Activated T-cell treated with anti-CD3 and anti-CD28 coated beads, Interleukin-2, amount 50 U/mL, for 24 hours (primary cell): ENCODE results near the gene ZDHHC17.

Experiments
- DNase-seq: peaks from one replicate; pipeline ENCODE4 v3.0.0-alpha.2; 2020
- H3K27ac Mint-ChIP-seq: 2 replicates; pipeline ENCODE4 v1.8.0; 2020; ENCODE audit warnings: mild to moderate bottlenecking, mixed read lengths
- H3K27me3 Mint-ChIP-seq: 2 replicates; pipeline ENCODE4 v1.8.0; 2020; ENCODE audit warnings: mixed read lengths
- H3K36me3 Mint-ChIP-seq: 2 replicates; pipeline ENCODE4 v1.8.0; 2020; ENCODE audit warnings: low read depth, mixed read lengths
- H3K4me1 Mint-ChIP-seq: 2 replicates; pipeline ENCODE4 v1.8.0; 2020; ENCODE audit warnings: low read depth, mixed read lengths
- H3K4me3 Mint-ChIP-seq: 2 replicates; pipeline ENCODE4 v1.8.0; 2020; ENCODE audit warnings: mild to moderate bottlenecking, moderate library complexity, mixed read lengths
- H3K9me3 Mint-ChIP-seq: 2 replicates; pipeline ENCODE4 v1.8.0; 2020; ENCODE audit warnings: mixed read lengths

ZDHHC17 gene

DNA sequence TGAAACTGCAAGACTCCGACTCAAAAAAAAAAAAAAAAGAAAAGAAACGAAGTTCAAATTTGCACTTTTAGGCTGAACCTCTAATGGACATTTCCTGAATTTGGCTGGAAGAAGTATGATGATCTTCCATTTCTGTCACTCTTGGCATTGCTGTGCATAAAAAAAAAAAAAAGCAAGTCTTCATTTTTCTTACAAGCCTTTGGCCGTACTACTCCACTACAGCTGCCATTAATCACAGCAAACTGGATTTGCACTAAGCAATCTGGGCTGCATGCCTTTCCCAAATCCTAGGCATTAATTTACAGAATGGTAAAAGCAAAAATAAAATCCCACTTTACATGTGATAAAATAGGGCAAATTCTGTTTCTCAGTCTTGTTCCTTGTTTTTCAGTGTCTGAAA, 107.8 kb downstream of the ZDHHC17 start:
- Mint-ChIP-seq H3K36me3 (no peaks in the 10 kb centered on the region), H3K27me3 (peaks cover 47% of the 10 kb centered on the region), H3K4me3 (no peak overlapping the region), H3K4me1 (no peaks in the 10 kb centered on the region), H3K27ac (no peak overlapping the region), H3K9me3 (no peaks in the 10 kb centered on the region)
- no peak for DNase-seq

DNA sequence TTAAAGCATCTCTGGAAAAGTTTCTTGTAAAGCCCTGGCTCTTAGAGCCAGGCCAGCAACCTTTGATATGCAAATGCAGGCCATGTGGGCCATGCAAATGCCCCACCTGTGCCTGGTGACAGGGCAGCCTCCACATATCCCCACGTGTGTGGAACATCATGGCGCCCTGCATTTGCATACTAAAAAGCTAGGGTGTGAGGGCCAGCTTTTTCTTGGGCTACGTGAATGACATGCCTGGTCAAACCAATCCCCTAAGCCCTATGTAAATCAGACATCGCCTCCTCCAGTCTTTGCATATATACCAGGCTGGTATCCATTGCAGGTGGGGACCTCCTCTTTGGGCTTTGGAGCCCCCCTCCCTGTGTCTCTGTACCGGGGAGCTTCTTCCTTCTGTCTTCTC, 108.5 kb downstream of the ZDHHC17 start:
- Mint-ChIP-seq H3K4me1 (peaks cover 1% of the 10 kb centered on the region), H3K4me3 (no peak overlapping the region), H3K27me3 (peaks cover 51% of the 10 kb centered on the region), H3K9me3 (no peaks in the 10 kb centered on the region), H3K27ac (no peak overlapping the region), H3K36me3 (no peaks in the 10 kb centered on the region)
- no peak for DNase-seq

DNA sequence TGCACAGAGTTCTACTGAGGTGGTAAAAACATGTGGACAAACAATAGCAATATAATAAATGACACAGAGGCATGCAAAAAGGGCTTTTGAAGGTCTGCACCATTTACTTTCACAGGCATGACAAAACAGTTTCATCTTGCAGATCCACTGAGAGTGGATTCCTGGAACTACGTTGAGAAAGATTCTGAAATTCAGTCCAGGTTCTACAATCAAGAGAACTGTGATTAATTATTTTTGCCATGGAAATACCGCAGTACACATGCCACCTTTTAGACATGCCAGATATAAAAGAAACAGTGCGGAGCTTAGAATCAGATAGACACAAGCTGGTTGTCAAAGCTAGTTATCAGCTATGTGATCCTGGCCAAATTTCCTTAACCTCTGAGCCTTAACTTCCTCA, 110.1 kb downstream of the ZDHHC17 start:
- no peak overlapping the region for H3K27ac Mint-ChIP-seq
- peaks cover 3% of the 10 kb centered on the region for H3K36me3 Mint-ChIP-seq
- H3K4me3 Mint-ChIP-seq: no peak overlapping the region
- peaks cover 12% of the 10 kb centered on the region for H3K4me1 Mint-ChIP-seq
- no peaks in the 10 kb centered on the region for H3K9me3 Mint-ChIP-seq
- DNase-seq: no peak
- H3K27me3 Mint-ChIP-seq: peaks cover 63% of the 10 kb centered on the region

DNA sequence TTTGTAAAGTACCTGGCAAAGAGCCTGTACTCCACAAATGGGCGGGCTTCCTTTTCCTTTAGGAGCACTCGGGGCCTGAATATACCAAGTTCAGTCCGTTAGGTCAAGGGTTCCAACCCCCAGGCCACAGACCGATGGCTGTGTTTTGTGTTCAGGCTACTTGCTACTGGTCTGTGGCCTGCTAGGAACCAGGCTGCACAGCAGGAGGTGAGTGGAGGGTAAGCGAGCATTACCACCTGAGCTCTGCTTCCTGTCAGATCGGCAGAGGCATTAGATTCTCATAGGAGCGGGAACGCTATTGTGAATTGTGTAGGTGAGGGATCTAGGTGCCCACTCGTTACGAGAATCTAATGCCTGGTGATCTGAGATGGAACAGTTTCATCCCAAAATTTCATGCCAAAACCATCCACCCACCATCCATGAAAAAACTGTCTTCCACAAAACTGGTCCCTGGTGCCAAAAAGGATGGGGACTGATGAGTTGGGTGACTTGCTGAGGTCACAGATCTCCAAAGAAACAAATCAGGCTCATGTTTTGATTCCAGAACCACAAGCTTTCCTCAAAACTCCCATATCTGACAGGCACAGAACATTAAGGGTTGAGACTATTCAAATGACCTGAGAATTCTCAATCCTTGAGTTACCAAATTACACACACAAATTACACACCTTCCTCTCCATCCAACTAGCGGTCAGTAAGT, 110.7 kb downstream of the ZDHHC17 start:
- no peak for DNase-seq
- Mint-ChIP-seq H3K9me3 (no peaks in the 10 kb centered on the region), H3K27ac (no peak overlapping the region), H3K4me3 (no peak overlapping the region), H3K36me3 (peaks cover 3% of the 10 kb centered on the region), H3K27me3 (peaks cover 68% of the 10 kb centered on the region), H3K4me1 (peaks cover 15% of the 10 kb centered on the region)

DNA sequence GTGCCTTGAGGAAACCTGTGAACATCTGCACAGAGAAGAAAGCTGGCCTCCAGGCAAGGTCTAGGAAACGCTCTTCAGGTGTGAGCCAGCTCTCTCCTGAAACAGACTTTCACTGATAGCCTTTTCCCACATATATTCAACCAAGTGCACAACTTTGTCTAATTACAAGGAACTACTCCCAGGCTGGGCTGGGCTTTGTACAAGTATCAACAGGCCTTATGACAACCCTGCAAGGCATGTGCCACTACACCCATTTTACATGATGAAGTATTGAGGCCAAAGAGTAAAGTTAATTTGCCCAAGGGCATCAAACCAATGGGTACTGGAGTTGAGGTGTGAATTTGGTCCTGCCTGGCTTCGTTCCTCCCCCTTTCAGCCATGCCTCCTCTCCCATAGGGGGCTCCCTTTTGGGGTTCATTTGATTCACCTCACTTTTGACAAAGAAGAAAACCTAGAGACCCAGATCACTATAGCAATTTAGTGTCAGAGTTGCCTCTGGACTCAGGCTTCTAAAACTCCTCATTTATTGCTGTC, 112.8 kb downstream of the ZDHHC17 start:
- H3K27ac Mint-ChIP-seq: no peak overlapping the region
- no peak overlapping the region for H3K4me3 Mint-ChIP-seq
- H3K4me1 Mint-ChIP-seq: peaks cover 17% of the 10 kb centered on the region
- DNase-seq: no peak
- peaks cover 80% of the 10 kb centered on the region for H3K27me3 Mint-ChIP-seq
- H3K9me3 Mint-ChIP-seq: no peaks in the 10 kb centered on the region
- peaks cover 3% of the 10 kb centered on the region for H3K36me3 Mint-ChIP-seq

DNA sequence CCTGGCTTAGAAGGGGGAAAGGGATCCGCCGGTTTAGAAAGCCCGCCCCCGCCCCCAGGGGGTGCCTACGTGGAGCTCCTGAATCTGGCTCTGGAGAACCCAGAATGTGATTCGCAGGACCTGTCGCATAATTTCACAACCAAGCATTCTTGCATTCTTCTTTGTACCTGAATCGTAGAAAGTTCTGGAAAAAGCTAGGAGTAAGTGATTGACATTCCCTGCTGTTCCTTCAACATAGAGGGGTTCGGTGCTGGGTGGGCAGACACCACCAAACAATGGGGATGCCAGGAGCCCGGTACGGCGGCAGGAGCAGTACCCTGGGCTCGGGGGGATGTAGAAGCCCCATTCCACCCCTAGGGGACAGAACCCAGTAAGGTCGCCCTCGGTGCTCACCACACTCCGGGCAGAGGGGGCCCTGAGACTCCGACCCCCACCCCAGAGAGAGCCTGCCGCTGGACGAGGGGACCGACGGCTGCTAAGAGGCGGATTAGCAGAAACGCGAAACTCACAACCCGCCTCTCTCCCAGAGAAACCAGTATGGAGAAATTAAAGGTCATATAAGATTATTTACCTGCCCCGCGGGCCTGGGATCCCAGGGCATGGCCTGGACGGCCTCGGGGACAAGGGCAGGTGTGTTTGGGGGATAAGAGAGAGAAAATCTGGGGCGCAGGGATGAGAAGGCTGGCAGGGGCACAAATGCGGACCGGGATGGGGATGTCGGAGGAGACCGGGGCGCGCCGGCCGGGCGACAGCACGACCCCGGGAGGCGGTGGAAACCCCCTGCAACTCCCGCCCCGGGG, 114.4 kb downstream of the ZDHHC17 start:
- peaks cover 72% of the 10 kb centered on the region for H3K27me3 Mint-ChIP-seq
- no peak for DNase-seq
- H3K4me1 Mint-ChIP-seq: peaks cover 17% of the 10 kb centered on the region

DNA sequence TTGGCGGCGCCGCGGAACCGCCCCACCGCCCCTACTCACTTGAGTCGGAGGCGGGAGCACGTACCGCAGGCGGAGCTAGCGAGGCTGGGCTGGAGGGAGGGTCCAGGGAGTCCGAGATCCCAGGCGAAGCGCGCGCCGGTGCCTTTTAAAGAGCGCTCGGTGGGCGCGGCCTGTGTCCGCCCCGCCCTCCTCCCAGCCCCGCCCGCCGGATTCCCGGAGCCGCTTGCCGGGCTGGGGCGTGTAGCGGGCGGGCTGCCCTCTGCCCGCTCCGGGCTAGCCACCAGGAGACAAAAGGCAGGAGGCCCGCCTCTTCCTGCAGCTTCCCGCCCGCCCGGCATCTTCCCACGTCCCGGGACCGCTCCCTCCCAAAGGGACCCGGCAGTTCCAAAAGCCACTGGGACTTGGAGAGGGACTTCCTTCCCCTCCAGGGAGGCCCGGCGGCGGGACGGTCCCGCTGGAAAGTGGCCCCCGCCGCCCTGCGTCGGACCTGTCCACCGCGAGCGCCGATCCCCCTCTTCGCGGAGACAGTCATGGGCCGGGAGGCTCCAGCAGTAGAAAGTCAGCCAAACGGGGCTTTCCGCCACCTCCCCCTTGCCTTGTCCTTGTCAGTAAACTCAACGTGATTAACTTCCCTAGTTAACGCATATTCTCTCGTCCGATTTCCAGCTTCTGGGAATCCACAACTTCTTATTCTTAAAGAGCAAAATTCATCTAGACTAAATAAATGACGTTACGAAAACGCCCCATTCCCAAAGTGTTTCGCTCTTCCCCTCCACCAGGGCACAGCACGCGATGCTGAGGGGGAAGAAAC, 115.2 kb downstream of the ZDHHC17 start, which contains the start of gene CSRP2:
Gene CSRP2 (minus strand): TSS at position 121 of the 811 bp plus-strand sequence. CDS start 12,759 bp downstream, outside the sequence.
- no peaks in the 10 kb centered on the region for H3K9me3 Mint-ChIP-seq
- H3K27me3 Mint-ChIP-seq: peaks cover 70% of the 10 kb centered on the region
- H3K36me3 Mint-ChIP-seq: peaks cover 3% of the 10 kb centered on the region
- peak within 1 kb of the TSS; percentile 80 for H3K4me3 Mint-ChIP-seq
- peak within 1 kb of the TSS; percentile 63 for H3K27ac Mint-ChIP-seq
- peak; percentile 81 for DNase-seq
- peaks cover 17% of the 10 kb centered on the region for H3K4me1 Mint-ChIP-seq

More for the DNA sequence above, 114.4 kb downstream of the ZDHHC17 start:
- Mint-ChIP-seq H3K4me3 (peak overlapping the region; percentile 80), H3K9me3 (no peaks in the 10 kb centered on the region), H3K27ac (peak overlapping the region; percentile 63), H3K36me3 (peaks cover 3% of the 10 kb centered on the region)

DNA sequence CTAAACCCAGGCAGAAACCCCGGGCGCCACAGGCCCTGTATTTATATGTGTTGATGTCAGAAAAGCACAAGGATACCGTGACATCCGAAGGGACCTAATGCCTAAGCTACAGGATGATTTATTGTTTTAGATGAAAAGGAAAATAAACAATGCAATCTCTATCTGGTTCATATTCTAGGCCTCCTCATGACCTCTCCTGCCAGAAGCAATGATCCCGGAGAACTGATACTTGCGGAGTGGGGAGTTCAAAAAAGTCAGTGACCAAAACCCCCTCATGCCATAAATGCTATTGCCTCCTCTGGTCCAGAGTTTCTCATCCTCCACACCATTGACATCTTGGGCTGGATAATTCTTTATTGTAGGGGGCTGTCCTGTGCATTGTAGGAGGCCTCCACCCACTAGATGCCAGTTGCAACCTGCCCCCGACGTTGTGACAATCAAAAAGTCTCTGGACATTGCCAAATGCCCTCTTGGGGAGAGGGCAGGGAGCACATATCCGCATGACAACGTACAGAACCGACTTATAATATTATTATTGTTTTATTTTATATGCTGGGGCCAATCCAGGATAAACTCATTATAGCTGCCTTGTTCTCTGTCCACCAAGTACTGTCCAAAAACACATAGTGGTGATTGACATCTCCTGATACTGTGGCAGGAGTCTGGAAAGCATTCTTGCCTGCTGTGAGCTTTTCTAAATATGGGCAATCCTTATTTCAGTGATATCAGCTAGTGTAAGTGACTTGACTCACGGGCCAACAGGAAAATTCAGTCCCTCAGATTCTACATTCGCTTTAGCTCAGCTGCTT, 116.0 kb downstream of the ZDHHC17 start:
- Mint-ChIP-seq H3K4me1 (peaks cover 17% of the 10 kb centered on the region), H3K9me3 (no peaks in the 10 kb centered on the region), H3K27ac (peak overlapping the region; percentile 26), H3K36me3 (peaks cover 3% of the 10 kb centered on the region), H3K27me3 (peaks cover 63% of the 10 kb centered on the region), H3K4me3 (peak overlapping the region; percentile 80)
- DNase-seq: no peak

DNA sequence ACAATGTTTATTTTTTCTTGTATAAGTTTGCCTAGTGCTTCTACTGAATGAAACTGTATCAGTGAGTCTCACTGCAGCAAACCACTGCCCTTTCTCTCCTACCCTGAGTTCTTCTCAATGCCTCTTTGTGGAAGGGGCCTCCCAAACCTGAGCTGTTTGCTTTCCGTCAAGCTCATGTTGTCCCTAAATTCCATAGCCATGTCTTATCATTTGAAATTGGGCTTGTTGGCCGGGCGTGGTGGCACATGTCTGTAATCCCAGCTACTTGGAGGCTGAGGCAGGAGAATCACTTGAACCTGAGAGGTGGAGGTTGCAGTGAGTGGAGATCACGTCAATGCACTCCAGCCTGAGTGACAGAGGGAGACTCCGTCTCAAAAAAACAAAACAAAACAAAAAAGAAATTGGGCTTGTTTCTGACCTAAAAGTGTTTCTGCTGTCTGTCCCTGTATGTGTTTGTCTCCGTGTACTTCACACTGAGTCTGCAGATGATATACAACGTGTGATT, 116.7 kb downstream of the ZDHHC17 start:
- Mint-ChIP-seq H3K9me3 (no peaks in the 10 kb centered on the region), H3K36me3 (peaks cover 3% of the 10 kb centered on the region), H3K27me3 (peaks cover 58% of the 10 kb centered on the region), H3K4me3 (no peak overlapping the region), H3K4me1 (peaks cover 17% of the 10 kb centered on the region), H3K27ac (no peak overlapping the region)
- DNase-seq: no peak

DNA sequence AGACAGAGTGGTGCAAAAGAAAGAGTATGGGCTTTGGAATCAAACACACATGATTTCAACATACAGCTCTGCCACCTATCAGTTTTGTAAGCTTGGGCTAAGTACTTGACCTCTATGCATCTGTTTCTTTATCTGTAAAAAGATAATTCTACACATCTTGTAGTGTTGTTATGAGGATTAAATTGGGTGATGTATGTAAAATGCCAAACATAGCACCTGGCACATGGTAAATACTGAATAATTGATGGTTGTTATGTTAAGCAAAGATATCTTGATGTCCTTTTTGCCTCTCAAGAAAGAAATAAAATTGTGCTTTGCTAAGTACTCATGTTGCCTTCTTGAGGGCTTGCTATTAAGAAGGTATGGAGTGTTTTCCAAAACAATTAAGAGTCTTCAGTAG, 117.2 kb downstream of the ZDHHC17 start:
- Mint-ChIP-seq H3K4me3 (no peak overlapping the region), H3K9me3 (no peaks in the 10 kb centered on the region), H3K27ac (no peak overlapping the region), H3K27me3 (peaks cover 60% of the 10 kb centered on the region), H3K4me1 (peaks cover 17% of the 10 kb centered on the region), H3K36me3 (peaks cover 3% of the 10 kb centered on the region)
- no peak for DNase-seq

DNA sequence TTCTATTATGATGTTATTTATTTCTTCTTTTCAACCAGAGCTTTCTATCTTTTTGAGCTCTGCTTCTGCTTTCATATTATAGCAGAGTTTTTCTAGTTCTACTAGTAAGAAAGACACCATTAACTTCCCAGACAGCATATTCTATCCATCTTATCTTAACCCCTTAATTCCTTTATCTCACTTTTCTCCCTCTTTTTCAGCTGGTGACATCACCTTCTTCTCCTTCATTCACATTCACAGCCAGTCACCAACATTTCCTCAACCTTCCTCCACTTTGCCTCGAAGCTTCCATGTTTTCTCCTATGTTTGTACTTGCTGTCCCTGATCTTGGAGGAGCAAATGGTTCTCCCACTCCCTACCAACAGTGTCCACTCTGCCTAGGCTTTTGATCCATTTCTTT, 118.5 kb downstream of the ZDHHC17 start:
- Mint-ChIP-seq H3K4me1 (peaks cover 16% of the 10 kb centered on the region), H3K27me3 (peaks cover 53% of the 10 kb centered on the region), H3K27ac (no peak overlapping the region), H3K36me3 (peaks cover 3% of the 10 kb centered on the region), H3K4me3 (no peak overlapping the region), H3K9me3 (no peaks in the 10 kb centered on the region)
- no peak for DNase-seq

DNA sequence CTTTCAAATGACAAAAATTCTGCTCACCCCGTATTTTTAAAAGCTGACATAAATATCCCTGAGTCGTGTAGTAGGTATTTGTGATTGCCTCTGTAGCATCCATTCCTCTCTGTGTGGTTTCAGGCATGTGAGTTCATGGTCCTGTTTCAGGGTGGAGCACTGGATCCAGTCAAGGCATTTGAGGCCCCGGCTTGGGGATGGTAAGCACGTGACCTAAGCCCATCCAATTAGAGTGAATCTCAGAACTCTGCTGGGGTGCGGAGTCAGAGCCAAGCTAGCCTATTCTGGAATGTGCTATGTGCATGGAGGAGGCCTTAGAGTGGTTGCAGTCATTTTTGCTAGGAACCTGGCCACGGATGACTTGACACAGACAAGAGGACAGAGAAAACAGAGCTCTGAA, 119.2 kb downstream of the ZDHHC17 start:
- H3K9me3 Mint-ChIP-seq: no peaks in the 10 kb centered on the region
- peaks cover 10% of the 10 kb centered on the region for H3K4me1 Mint-ChIP-seq
- peaks cover 45% of the 10 kb centered on the region for H3K27me3 Mint-ChIP-seq
- H3K36me3 Mint-ChIP-seq: peaks cover 3% of the 10 kb centered on the region
- no peak overlapping the region for H3K27ac Mint-ChIP-seq
- H3K4me3 Mint-ChIP-seq: no peak overlapping the region
- DNase-seq: no peak

DNA sequence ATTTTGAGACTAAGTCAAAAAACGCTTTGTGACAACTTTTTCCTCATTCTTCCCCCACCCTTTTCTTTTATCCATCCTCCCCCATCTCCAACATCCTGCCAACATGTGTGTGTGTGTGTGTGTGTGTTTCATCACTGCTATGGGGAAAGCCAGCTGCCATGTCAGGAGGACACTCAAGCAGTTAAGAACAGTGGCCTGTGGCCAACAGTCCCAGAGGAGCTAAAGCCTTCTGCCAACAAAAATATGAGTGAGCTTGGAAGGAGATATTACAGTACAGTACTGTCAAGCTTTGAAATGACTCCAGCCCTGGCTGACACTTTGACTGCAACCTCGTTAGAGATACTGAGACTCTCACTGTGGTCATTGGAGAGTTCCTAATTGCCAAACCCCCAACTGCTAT, 119.9 kb downstream of the ZDHHC17 start:
- Mint-ChIP-seq H3K9me3 (no peaks in the 10 kb centered on the region), H3K27me3 (peaks cover 43% of the 10 kb centered on the region), H3K4me1 (peaks cover 5% of the 10 kb centered on the region), H3K36me3 (no peaks in the 10 kb centered on the region), H3K4me3 (no peak overlapping the region), H3K27ac (no peak overlapping the region)
- no peak for DNase-seq
